ENCODE measurements around the gene ITSN1. TPM values are rescaled to one million over a fixed set of nuclear protein-coding genes. Genes with fewer than 3 reads are reported as not detected.
A peak's percentile ranks its signal among the peaks of the same experiment; 100 is the strongest.
"Not testable (repeated sequence)": the region's sequence is repeated elsewhere in the genome, so short reads cannot be mapped to it uniquely, and the experiment has no call there.

Gene ITSN1
- total RNA-seq, 1 donor = 57.0 TPM

DNA sequence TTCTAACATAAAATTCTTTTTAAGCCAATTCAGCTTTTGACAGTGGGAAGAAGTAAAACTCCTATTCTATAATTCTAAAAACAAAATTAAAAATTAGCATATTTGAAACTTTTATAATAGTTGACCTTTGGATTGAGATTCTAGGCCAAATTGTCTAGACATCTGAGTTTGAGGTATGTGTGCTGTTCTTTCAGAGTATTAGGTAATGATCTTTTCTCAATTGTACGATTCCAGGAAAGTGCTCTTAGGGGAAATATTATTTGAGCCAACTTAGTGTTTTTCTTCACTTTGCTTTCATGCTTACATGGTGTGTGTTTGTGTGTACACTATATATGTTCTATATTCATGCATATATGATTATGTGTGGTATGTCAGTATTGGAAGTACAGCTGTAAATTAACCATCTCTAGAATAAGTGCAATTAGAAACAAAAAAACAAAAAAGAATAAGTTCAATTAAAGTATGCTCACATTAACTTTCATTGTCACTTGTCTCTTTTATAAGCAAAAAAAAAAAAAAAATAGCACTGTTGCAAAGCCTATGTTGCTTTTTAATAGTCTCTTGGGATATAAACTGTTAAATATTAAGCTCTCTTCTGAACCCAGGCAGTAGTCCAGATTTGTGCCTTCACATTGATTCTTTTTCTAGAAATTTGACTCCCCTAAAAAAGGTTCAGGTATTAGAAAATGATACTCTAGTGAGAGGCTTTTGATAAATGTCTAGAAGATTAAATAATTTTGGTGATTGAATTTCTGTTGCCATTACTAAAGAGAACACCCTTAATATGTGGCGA is 141.1 kb downstream of the ITSN1 start:
- H3K4me3 ChIP-seq (ENCODE audit: low read depth, low read length) = no peak overlapping the region
- TF ChIP-seq, protein P1, sequence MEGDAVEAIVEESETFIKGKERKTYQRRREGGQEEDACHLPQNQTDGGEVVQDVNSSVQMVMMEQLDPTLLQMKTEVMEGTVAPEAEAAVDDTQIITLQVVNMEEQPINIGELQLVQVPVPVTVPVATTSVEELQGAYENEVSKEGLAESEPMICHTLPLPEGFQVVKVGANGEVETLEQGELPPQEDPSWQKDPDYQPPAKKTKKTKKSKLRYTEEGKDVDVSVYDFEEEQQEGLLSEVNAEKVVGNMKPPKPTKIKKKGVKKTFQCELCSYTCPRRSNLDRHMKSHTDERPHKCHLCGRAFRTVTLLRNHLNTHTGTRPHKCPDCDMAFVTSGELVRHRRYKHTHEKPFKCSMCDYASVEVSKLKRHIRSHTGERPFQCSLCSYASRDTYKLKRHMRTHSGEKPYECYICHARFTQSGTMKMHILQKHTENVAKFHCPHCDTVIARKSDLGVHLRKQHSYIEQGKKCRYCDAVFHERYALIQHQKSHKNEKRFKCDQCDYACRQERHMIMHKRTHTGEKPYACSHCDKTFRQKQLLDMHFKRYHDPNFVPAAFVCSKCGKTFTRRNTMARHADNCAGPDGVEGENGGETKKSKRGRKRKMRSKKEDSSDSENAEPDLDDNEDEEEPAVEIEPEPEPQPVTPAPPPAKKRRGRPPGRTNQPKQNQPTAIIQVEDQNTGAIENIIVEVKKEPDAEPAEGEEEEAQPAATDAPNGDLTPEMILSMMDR (IDR thresholded peaks at IDR 0.05; ENCODE audit: insufficient read depth, low read depth, low read length) = no peak
- no peak for DNase-seq (ENCODE audit: low read depth)

DNA sequence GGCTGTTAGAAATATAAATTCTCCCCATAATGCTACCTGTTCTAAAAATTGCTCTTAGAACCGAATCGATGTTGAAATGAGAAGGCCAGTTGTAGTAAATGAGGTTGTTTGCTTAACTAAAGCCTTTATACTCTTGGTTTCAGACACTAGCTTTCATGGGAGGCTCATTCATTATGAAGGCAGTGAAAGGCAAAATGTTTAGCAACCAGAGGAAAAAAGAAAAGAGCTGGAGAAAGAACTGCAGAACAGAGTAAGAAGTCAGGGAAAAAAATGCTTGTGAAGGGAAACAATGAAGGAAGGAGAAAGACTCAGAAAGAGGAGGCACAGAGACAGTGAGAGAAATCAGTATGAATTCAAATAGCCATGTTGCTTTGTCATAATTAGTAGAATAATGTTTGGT is 145.1 kb downstream of the ITSN1 start:
- TF ChIP-seq, protein P1 (IDR thresholded peaks at IDR 0.05; ENCODE audit: insufficient read depth, low read depth, low read length) = no peak
- DNase-seq (ENCODE audit: low read depth) = no peak
- no peak overlapping the region for H3K4me3 ChIP-seq (ENCODE audit: low read depth, low read length)

DNA sequence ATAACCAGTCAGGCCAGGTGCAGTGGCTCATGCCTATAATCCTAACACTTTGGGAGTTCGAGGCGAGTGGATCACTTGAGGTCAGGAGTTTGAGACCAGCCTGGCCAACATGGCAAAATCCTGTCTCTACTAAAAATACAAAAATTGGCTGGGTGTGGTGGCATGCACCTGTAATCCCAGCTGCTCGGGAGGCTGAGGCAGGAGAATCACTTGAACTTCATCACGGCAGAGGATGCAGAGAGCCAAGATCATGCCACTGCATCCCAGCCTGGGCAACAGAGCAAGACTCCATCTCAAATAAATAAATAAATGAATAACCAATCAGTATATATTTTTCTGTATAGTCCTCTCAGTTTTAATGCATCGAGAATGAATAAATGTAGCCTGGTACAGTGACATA is 146.1 kb downstream of the ITSN1 start:
- H3K4me3 ChIP-seq (ENCODE audit: low read depth, low read length); DNase-seq (ENCODE audit: low read depth): not testable (repeated sequence)

DNA sequence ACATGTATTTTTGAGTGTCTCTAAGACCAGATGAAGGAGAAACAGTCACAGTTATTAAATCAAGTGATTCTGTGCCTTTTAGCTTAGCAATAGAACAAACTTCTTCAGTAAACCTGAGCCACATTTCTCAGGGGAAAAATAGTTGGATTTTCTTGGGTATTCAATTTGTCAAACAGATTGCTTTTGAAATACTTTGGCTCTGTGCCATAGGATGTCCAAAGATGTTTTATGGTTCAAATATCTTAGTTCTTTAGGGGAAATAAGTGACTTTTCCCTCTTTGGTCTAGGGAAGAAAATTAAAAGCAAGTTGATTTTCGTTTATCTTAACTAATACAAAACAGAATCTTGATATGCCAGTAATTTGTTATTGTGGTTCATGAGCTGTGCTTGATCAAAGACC is 147.4 kb downstream of the ITSN1 start:
- TF ChIP-seq, protein P1 (IDR thresholded peaks at IDR 0.05; ENCODE audit: insufficient read depth, low read depth, low read length) = no peak
- no peak overlapping the region for H3K4me3 ChIP-seq (ENCODE audit: low read depth, low read length)
- DNase-seq (ENCODE audit: low read depth) = peak; percentile 35

DNA sequence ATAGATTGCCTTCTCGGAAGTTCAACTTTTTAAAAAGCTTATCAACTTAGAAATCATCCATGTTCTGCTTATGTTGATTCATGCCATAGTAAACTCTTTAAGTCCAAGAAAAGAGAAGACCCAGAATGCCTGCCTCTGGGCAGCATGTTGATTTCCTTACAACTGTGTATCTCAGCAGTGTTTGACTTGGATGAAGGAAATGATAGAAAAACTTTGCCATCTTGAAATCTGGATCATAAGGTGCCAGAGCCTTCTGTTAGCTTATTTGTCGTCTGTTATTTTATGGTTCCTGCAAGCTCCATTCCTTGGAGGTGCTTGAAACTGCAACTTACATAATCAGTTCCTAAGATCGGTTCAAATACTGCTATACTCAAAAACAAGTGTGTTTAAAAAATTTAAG is 148.8 kb downstream of the ITSN1 start:
- TF ChIP-seq, protein P1 (IDR thresholded peaks at IDR 0.05; ENCODE audit: insufficient read depth, low read depth, low read length) = no peak
- no peak for DNase-seq (ENCODE audit: low read depth)
- H3K4me3 ChIP-seq (ENCODE audit: low read depth, low read length) = no peak overlapping the region

DNA sequence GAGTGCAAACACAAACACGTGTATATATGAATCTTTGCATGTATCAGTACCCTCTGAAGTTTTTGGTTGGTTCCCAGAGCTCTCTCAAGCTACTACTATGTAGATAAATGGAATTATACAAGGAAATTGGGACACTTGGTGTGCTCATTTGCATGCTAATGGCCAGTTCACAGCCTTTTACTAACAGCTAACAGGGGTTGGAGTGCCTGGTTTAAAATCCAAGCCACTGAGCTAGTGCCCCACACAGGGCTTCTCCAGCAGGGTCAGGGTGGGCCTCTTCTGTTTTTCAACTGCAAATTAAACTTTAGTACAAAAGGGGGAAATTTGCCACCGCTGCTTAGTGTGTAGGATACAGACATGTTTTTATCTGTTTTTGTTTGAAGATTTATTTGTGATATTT is 152.3 kb downstream of the ITSN1 start:
- TF ChIP-seq, protein P1 (IDR thresholded peaks at IDR 0.05; ENCODE audit: insufficient read depth, low read depth, low read length) = no peak
- H3K4me3 ChIP-seq (ENCODE audit: low read depth, low read length) = no peak overlapping the region
- DNase-seq (ENCODE audit: low read depth) = no peak

DNA sequence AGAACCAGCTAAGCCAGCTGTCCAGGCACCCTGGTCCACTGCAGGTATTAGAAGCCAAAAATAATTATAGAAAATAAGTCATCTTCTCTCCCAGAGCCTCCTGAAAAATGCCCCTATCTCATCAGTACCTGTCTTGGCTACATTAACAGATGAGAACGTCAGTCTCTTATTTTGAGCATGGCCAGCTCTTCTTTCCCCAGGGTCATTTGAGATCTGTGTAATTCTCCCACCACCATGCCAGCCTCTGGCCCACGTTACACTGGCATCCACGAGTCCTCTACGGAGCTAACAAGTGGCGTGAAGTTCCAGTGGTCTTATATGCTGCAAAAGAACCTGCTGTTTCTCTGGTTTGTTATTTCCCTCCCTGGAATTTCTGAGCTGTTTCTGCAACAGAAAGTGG is 155.3 kb downstream of the ITSN1 start:
- TF ChIP-seq, protein P1 (IDR thresholded peaks at IDR 0.05; ENCODE audit: insufficient read depth, low read depth, low read length) = no peak
- no peak overlapping the region for H3K4me3 ChIP-seq (ENCODE audit: low read depth, low read length)
- no peak for DNase-seq (ENCODE audit: low read depth)
